SH-SY5Y (cell line): ENCODE results near the gene EML1.

Experiments
- GATA2 ChIP-seq: IDR thresholded peaks from 2 replicates; pipeline ENCODE4 v1.6.1; 2011; ENCODE audit warnings: mild to moderate bottlenecking, low read depth, low read length
- GATA3 ChIP-seq: IDR thresholded peaks from 2 replicates; pipeline ENCODE4 v1.6.1; 2011; ENCODE audit warnings: low read depth, mild to moderate bottlenecking, low read length, moderate library complexity

GRCh38 chr14:99803106-99803775 is 10.0 kb downstream of the EML1 start:
- TF ChIP-seq GATA2, result no peak
- no peak for TF ChIP-seq GATA3
